IMR-90 (cell line): Measurements from ENCODE around the gene MYH11. TPM values are rescaled to one million over a fixed set of nuclear protein-coding genes. Genes with fewer than 3 reads are reported as not detected.

Experiments
- ATAC-seq: fragments of 200-7000 bp; cut with Tn5 transposase; 2 replicates; pipeline ENCODE4 v1.9.1; 2020; ENCODE audit warnings: low read depth, mild to moderate bottlenecking, moderate library complexity
- BruUV-seq: library from RNA; stranded (reverse); fragments of 400-500 nt; replicated peaks from 2 replicates; lab custom pipeline; 2021; lab: Mats Ljungman, UMichigan
- CTCF ChIA-PET: fragments of 300-600 bp; formaldehyde crosslinking; extraction: SDS; loops from one replicate; lab custom pipeline; 2021; ENCODE audit warnings: antibody characterized with exemption; lab: Yijun Ruan, JAX
- POLR2A ChIA-PET: fragments of 300-600 bp; sonication (Branson Sonifier 250); formaldehyde crosslinking; loops from one replicate; lab custom pipeline; 2022; ENCODE audit warnings: antibody characterized with exemption; ENCODE audit not compliant: unreplicated experiment; lab: Charles Lee
- DNase-seq: peaks from one replicate; pipeline ENCODE4 v3.0.0; 2013
- H2AFZ ChIP-seq: replicated peaks from 2 replicates; pipeline ENCODE3; 2013; ENCODE audit warnings: low read length, mild to moderate bottlenecking; ENCODE audit not compliant: poor library complexity
- H2AK5ac ChIP-seq: 2 replicates; pipeline ENCODE4 v1.6.1; 2013; ENCODE audit warnings: low read depth, low read length, inconsistent platforms
- H2AK9ac ChIP-seq: replicated peaks from 2 replicates; pipeline ENCODE3; 2013; ENCODE audit warnings: mild to moderate bottlenecking, low read depth, low read length, moderate library complexity; ENCODE audit not compliant: poor library complexity
- H2BK120ac ChIP-seq: 2 replicates; pipeline ENCODE4 v1.6.1; 2013; ENCODE audit warnings: low read depth, low read length, inconsistent platforms
- H2BK15ac ChIP-seq: 3 replicates; pipeline ENCODE4 v1.6.1; 2013; ENCODE audit warnings: low read depth, low read length, inconsistent platforms
- H2BK20ac ChIP-seq: 2 replicates; pipeline ENCODE4 v1.6.1; 2013; ENCODE audit warnings: low read depth, mild to moderate bottlenecking, inconsistent platforms, low read length, moderate library complexity
- H2BK5ac ChIP-seq: 2 replicates; pipeline ENCODE4 v1.6.1; 2013; ENCODE audit warnings: mild to moderate bottlenecking, low read depth, low read length, inconsistent platforms; ENCODE audit not compliant: poor library complexity, severe bottlenecking
- H3K14ac ChIP-seq: replicated peaks from 2 replicates; pipeline ENCODE4 v1.6.1; 2013; ENCODE audit warnings: low read depth, low read length, inconsistent platforms
- H3K18ac ChIP-seq: 2 replicates; pipeline ENCODE4 v1.6.1; 2013; ENCODE audit warnings: low read depth, low read length, control low read depth
- H3K23ac ChIP-seq: 2 replicates; pipeline ENCODE4 v1.6.1; 2013; ENCODE audit warnings: low read depth, low read length, inconsistent platforms
- H3K27ac ChIP-seq: 2 replicates; pipeline ENCODE4 v1.5.1; 2013; ENCODE audit warnings: mild to moderate bottlenecking, control low read depth, low read length; ENCODE audit not compliant: insufficient read depth
- H3K27me3 ChIP-seq: 2 replicates; pipeline ENCODE4 v1.6.1; 2013; ENCODE audit warnings: low read length; ENCODE audit not compliant: control insufficient read depth, insufficient read depth
- H3K36me3 ChIP-seq: 2 replicates; pipeline ENCODE4 v1.6.1; 2013; ENCODE audit warnings: low read length, mixed read lengths; ENCODE audit not compliant: control insufficient read depth, insufficient read depth
- H3K4ac ChIP-seq: 2 replicates; pipeline ENCODE4 v1.6.1; 2013; ENCODE audit warnings: low read depth, low read length, inconsistent platforms
- H3K4me1 ChIP-seq: 2 replicates; pipeline ENCODE4 v1.6.1; 2013; ENCODE audit warnings: low read length, mixed read lengths; ENCODE audit not compliant: control insufficient read depth, insufficient read depth
- H3K4me2 ChIP-seq: 2 replicates; pipeline ENCODE4 v1.6.1; 2013; ENCODE audit warnings: low read depth, mild to moderate bottlenecking, control low read depth, low read length, moderate library complexity
- H3K4me3 ChIP-seq: 2 replicates; pipeline ENCODE4 v1.5.1; 2013; ENCODE audit warnings: low read depth, mild to moderate bottlenecking, control low read depth, low read length, moderate library complexity; ENCODE audit not compliant: insufficient read depth
- H3K56ac ChIP-seq: 2 replicates; pipeline ENCODE4 v1.6.1; 2013; ENCODE audit warnings: low read length, inconsistent platforms; ENCODE audit not compliant: insufficient read depth; ENCODE audit errors: extremely low read depth
- H3K79me1 ChIP-seq, 2 experiments: 2 replicates each; pipeline ENCODE4 v1.6.1; 2013; ENCODE audit warnings: low read length in 2 of 2, inconsistent platforms in 1 of 2, low read depth in 1 of 2
- H3K9ac ChIP-seq: 2 replicates; pipeline ENCODE4 v1.6.1; 2013; ENCODE audit warnings: low read depth, low read length, control low read depth
- H3K9me1 ChIP-seq: 2 replicates; pipeline ENCODE4 v1.6.1; 2013; ENCODE audit warnings: low read length, inconsistent platforms; ENCODE audit not compliant: insufficient read depth
- H3K9me3 ChIP-seq: 2 replicates; pipeline ENCODE4 v1.6.1; 2013; ENCODE audit warnings: low read length; ENCODE audit not compliant: control insufficient read depth, insufficient read depth
- H4K20me1 ChIP-seq: 2 replicates; pipeline ENCODE4 v1.6.1; 2013; ENCODE audit warnings: low read length, inconsistent platforms; ENCODE audit not compliant: insufficient read depth
- H4K5ac ChIP-seq: 2 replicates; pipeline ENCODE4 v1.6.1; 2013; ENCODE audit warnings: mild to moderate bottlenecking, low read depth, low read length, control low read depth
- H4K8ac ChIP-seq, 2 experiments: 2 replicates each; pipeline ENCODE4 v1.6.1; 2013; ENCODE audit warnings: low read depth in 2 of 2, low read length in 2 of 2, control low read depth in 1 of 2, inconsistent platforms in 1 of 2
- H4K91ac ChIP-seq: 2 replicates; pipeline ENCODE4 v1.6.1; 2013; ENCODE audit warnings: low read depth, low read length, inconsistent platforms; ENCODE audit not compliant: insufficient read depth
- CEBPB ChIP-seq: IDR thresholded peaks from 2 replicates; pipeline ENCODE4 v1.6.1; 2012; ENCODE audit warnings: low read depth, low read length, improper control_type of control experiment
- POLR2A ChIP-seq: IDR thresholded peaks from 2 replicates; pipeline ENCODE4 v1.6.1; 2012; ENCODE audit warnings: mild to moderate bottlenecking, low read depth, low read length
- WGBS, 2 experiments: methylation state at CpG; one replicate each; pipeline versions ENCODE4 v1.1.5 to v1.1.7; 2013; ENCODE audit warnings: missing lambda C conversion rate in 2 of 2; ENCODE audit not compliant: insufficient read length in 1 of 2; ENCODE audit errors: extremely low coverage in 2 of 2; 5-methylcytosine and 5-hydroxymethylcytosine counted together
- dilution Hi-C: fragments of 300-500 bp; cut with HindIII; formaldehyde crosslinking; loops from one replicate; pipeline ENCODE4 v1.14.3; 2018; ENCODE audit warnings: low sequenced_read_pairs; ENCODE audit not compliant: unreplicated experiment
- in situ Hi-C: fragments of 300-500 bp; cut with MboI; formaldehyde crosslinking; loops from 3 replicates; pipeline ENCODE4 v1.14.3; 2019; ENCODE audit warnings: low sequenced_read_pairs, inconsistent platforms, mixed read lengths
- intact Hi-C: fragments of 100-400 bp; cut with micrococcal nuclease; formaldehyde crosslinking; loops from 2 replicates; pipeline ENCODE4 v1.10.0; 2022
- polyA plus RNA-seq, 3 experiments: library from polyadenylated mRNA; depleted of rRNA; stranded (reverse); fragments of >200 nt; gene quantifications; 2 replicates each; pipeline ENCODE4 v1.2.3, GENCODE V29; 2012; ENCODE audit warnings: low replicate concordance in 1 of 3
- total RNA-seq: library from RNA; depleted of rRNA; stranded (reverse); fragments of >200 nt; gene quantifications from 2 replicates; pipeline ENCODE4 v1.2.3, GENCODE V29; 2012

Gene MYH11
- total and polyA plus RNA-seq, 2 of the 4 experiments (the other 2 are of a cell fraction), result under 0.01 to 0.12 TPM

- Histone ChIP-seq H3K36me3 (peaks cover 9% of the 10 kb centered on the region), H2BK5ac (peak overlapping the region; percentile 82), H2BK120ac (peak overlapping the region; percentile 36), H2BK15ac (no peak overlapping the region), H4K20me1 (no peaks in the 10 kb centered on the region), H2BK20ac (no peak overlapping the region; the same call in 1 of the 2 replicates), H4K8ac (peak overlapping the region in 1 of 2 experiments; percentile 45; a peak in 1 of 4 replicates), H3K4me1 (peaks cover 9% of the 10 kb centered on the region), H3K27ac (peak overlapping the region; percentile 98; the same call in 1 of the 2 replicates), H3K14ac (0 out of 2 replicates have a peak overlapping the region, but pooled peaks have one; percentile 15), H3K27me3 (no peaks in the 10 kb centered on the region), H3K4me3 (no peak overlapping the region), H3K4me2 (peak overlapping the region; percentile 43; the same call in 1 of the 2 replicates), H3K18ac (peak overlapping the region; percentile 83), H3K4ac (no peak overlapping the region), H3K9me3 (no peaks in the 10 kb centered on the region), H4K5ac (peak overlapping the region; percentile 74; the same call in 1 of the 2 replicates), H3K79me1 (peaks cover 0 to 6% of the 10 kb centered on the region in 2 experiments; a peak in 2 of 4 replicates), H2AK5ac (no peak overlapping the region), H3K9ac (no peak overlapping the region), H4K91ac (no peak overlapping the region), H3K23ac (no peak overlapping the region), H2AK9ac (no peak overlapping the region), H3K9me1 (peaks cover 5% of the 10 kb centered on the region; the same call in 1 of the 2 replicates), H3K56ac (peak overlapping the region; percentile 54; the same call in 1 of the 2 replicates), H2AFZ (no peak overlapping the region)
- in situ Hi-C loops (no loop called here), dilution Hi-C loops (no loop called here), intact Hi-C loops (loop anchor here (5.0 kb wide), 1 partner anchor 261 kb away; no protein-coding TSS in a partner anchor)
- ATAC-seq (peak; percentile 54), DNase-seq (peak; percentile 29)
- no CpG with 5 or more reads among the region's 5 CpGs for WGBS, 2 experiments
- peak; percentile 96 for TF ChIP-seq CEBPB
- TF ChIP-seq POLR2A, result no peak
- POLR2A ChIA-PET, result no interaction called here
- no TSS peak for BruUV-seq
- CTCF ChIA-PET, result no interaction called here
These were observed 9.6 kb upstream of the MYH11 start for GRCh38 chr16:15866451-15866850.
